NCI-H2081 (cell line): ENCODE measurements around the gene KLHL13.
"Not testable (repeated sequence)": the region's sequence is repeated elsewhere in the genome, so short reads cannot be mapped to it uniquely, and the experiment has no call there.

Experiments
- DNase-seq, 2 experiments: peaks; one replicate each; lab custom pipeline; 2025; lab: John Stamatoyannopoulos, UW

Gene KLHL13

GRCh38 chrX:118066867-118067515 lies 49.6 kb downstream of the KLHL13 start:
- DNase-seq = peak; percentile 22 to 83

GRCh38 chrX:118062817-118063615 lies 53.6 kb downstream of the KLHL13 start:
- no peak for DNase-seq

DNA sequence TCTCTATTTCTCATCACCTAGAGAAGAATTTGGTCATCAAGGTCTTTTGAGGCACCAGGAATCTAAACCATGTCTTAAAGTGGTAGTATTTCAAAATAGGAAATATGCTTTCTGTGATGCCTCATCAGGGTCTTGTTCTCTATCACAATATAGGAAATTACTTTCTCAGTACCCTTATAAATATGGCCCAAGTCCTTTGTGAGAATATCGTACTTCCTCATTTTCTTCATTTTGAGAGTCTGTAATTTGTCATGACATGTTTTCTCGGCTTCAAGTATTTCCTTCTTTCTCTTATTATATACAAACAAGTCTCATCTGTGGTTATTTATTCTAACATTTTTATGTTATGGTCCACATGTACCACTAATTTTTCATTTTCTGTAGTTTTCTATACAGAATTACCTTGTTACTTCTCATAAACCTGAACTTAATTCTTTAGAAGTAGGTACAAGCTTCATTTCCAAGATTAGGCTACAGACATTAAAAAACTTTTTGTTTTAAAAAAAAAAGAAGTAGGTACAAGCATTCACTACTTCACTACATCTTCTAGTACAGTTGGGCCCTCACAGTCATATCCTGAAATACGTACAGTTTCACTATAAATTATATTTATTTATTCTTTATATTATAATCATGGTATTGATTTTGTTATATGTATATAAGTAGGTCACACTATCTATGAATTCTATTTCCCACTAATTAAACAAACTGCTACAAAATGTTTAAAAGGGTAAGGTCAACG lies 54.4 kb downstream of the KLHL13 start:
- DNase-seq = no peak

- DNase-seq = no peak
These were observed 57.7 kb downstream of the KLHL13 start for GRCh38 chrX:118058924-118059323.

DNA sequence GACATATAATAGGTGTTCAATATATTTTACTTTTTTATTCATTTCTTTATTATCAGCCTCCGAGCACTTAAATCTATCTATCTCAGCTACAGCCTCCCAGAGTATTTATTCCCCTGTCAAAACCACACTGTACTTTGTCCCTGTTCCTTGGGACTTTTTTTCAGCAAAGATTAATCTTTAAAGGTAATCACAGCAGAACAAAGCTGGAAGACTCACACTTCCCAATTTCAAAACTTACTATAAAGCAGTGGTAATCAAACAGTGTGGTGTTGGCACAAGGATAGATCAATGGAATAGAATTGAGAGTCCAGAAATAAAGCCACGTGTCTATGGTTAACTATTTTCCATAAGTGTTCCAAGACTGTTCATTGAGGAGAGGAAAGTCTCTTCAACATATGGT lies 59.7 kb downstream of the KLHL13 start:
- DNase-seq = no peak

DNA sequence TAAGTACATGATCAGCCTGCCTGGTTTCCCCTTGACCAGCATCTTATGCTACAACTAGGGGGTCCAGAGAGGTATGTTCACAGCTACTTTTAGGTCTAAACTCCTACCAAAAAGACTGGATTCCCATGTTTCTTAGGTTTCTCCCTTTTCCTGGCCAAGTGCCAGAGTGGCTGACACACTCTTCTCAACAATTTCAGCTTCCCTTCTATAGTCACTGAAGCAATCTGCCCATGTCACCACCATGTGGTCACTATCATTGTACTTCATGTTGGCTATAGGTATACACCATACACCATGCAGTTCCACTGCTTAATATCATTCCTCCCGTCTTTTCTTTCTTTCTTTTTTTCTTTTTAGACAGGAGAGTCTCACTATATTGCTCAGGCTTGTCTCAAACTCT lies 66.9 kb downstream of the KLHL13 start:
- DNase-seq = peak in 1 of 2 experiments; percentile 20

GRCh38 chrX:118047446-118048186 lies 69.0 kb downstream of the KLHL13 start:
- DNase-seq = no peak

DNA sequence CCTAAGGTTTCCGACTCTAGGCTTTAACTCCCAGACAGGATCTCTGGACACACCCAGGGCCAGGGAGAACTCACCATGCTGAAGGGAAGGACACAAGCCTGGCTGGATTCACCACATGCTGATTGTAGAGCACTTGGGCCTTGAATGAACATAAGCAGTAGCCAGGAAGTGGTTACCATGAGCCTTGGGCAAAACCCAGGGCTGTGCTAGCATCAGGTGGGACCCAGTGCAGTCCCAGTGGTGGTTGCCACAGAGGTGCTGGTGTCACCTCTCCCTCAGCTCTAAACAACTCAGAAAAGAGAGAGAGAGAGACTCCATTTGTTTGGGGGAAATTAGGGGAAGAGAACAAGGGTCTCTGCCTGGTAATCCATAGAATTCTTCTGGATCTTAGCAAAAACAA lies 77.0 kb downstream of the KLHL13 start:
- DNase-seq = no peak

DNA sequence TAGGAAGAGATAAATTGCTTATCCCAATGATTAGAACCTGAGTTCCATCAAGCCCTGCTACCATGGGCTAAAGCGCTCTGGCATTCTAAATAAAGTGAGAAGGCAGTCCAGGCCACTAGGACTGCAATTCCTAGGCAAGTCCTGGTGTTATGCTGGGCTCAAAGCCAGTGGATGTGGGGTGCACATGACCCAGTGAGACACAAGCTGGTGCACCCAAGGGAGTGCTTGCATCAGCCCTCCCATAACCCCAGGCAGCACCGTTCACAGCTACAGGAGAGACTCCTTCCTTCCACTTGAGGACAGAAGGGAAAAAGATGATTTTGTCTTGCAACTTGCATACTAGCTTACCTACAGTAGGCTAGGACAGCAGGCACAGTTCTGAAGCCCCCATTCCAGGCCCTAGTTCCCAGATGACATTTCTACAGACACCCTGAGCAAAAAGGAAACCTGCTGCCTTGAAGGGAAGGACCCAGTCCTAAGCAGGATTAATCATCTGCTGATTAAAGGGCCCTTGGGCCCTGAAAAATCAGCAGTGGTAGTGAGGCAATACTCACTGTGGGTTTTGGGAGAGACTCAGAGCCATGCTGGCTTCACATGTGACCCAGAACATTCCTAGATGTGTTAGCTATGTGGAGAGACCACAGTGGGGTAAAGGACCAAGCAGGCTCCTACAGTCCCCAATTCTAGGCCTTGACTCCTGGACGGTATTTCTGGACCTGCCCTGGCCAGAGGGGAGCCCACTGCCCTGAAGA lies 77.8 kb downstream of the KLHL13 start:
- no peak for DNase-seq

- DNase-seq = no peak
These were observed 90.0 kb downstream of the KLHL13 start for GRCh38 chrX:118026631-118027030.

- no peak for DNase-seq
These were observed 91.4 kb downstream of the KLHL13 start for GRCh38 chrX:118025226-118025625.

DNA sequence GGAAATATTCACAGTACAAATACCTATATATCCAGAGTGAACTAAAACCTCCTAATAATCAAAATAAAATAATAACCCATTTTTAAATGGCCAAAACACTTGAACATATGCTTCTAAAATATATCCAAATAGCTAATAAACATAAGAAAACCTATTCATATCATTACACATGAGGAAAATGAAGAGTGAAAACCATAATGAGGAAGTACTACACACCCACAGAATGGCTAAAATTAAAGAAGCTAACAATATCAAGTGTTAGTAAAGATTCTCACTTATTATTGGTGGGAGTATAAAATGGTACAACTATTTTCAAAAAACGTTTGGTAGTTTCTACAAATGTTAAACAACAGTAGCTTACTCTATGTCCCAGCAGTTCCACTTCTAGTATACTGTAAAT lies 92.1 kb downstream of the KLHL13 start:
- DNase-seq = no peak

DNA sequence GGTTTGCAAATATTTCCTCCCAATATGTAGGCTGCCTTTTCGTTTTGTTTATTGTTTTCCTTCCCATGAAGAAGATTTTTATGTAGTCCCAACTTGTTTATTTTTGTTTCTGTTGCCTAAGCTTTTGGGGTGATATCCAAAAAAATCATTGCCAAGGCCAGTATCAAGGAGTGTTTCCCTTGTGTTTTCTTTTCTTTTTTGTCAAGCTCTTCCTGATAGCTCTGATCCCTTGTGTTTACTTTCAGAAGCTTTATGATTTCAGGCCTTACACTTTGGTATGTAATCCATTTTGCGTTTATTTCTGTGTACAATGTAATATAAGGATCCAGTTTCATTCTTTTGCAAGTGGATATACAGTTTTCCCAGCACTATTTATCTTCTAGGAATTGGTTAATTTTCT lies 93.9 kb downstream of the KLHL13 start:
- no peak for DNase-seq

- DNase-seq = no peak
These were observed 100.2 kb downstream of the KLHL13 start for GRCh38 chrX:118016422-118016821.

DNA sequence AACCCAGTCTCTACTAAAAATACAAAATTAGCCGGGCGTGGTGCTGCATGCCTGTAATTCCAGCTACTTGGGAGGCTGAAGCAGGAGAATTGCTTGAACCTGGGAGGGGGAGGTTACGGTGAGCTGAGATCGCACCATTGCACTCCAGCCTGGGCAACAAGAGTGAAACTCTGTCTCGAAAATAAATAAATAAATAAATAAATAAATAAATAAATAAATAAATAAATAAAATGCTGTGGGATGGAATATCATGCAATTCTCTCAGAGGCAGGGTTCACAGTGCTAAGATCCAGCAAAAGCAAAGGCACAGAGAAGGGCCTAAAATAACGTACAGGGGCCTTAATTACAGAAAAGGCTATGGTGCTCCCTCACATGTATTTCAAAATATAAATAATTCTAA lies 114.2 kb downstream of the KLHL13 start:
- DNase-seq = not testable (repeated sequence)

- no peak for DNase-seq
These were observed 116.1 kb downstream of the KLHL13 start for GRCh38 chrX:118000518-118000917.

GRCh38 chrX:117998171-117998570 lies 118.4 kb downstream of the KLHL13 start:
- DNase-seq = no peak

DNA sequence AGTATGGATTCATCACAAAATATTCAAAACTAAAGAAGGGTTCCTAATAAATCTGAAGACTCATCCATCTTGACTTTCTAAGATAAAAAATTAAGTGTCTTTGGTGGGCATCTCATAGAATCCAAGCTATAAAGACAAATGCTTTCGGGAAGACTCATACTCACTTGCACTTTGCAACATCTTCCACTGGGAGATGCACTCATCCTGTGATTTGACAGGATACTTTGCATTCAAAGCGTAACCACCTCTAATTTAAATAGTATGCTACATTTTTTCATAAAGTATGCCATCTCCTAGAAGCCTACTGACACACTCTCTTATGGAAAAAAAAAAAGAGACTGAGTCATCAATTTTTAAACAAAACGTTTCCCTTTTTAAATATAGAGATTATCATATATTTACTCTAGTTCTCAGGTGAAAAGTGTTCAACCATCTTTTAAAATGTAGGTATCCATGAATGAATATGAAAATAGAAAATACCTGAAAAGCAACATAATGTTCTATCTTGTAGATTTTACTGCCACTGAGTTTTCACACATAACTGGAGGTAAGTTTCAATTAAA lies 119.6 kb downstream of the KLHL13 start:
- DNase-seq = peak; percentile 51 to 69

- no peak for DNase-seq
These were observed 120.2 kb downstream of the KLHL13 start for GRCh38 chrX:117996408-117996807.

GRCh38 chrX:117995378-117995777 lies 121.2 kb downstream of the KLHL13 start:
- DNase-seq = no peak

DNA sequence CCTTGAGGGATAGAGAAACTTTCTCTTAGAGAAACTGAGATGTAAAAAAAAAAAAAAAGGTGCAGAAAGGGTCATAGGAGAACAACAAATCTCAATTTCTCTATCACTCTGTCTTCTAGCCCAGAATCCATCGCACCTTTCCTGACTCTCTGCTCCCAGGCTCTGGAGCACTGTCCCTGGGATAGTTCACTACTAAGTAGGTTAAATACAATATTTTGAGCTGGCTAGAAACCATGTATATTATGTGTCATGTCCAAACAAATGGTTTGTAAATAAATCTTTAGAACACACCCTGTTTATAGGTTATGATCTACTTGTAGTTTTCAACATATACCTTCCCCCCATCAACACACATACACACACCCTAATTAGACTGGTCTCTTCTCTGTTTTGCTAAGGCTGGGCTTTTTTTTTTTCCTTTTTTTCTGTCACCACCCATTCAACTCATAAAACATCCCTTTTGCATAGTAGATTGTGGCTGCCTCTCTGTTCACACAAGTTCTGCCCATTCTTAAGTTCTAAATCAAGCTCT lies 124.4 kb downstream of the KLHL13 start:
- DNase-seq = no peak
